H1 (cell line): Measurements from ENCODE around the gene ARPC2. TPM values are rescaled to one million over a fixed set of nuclear protein-coding genes. Genes with fewer than 3 reads are reported as not detected.

Experiments used
- CTCF ChIA-PET: fragments of 300-600 bp; sonication (Branson Sonifier 250); formaldehyde crosslinking; loops from one replicate; lab custom pipeline; 2021; ENCODE audit not compliant: partially characterized antibody; lab: Charles Lee
- POLR2A ChIA-PET: fragments of 300-600 bp; sonication (Branson Sonifier 250); formaldehyde crosslinking; loops from one replicate; lab custom pipeline; 2021; ENCODE audit warnings: inconsistent platforms; ENCODE audit not compliant: partially characterized antibody; lab: Charles Lee
- DNase-seq, 2 experiments: peaks; one replicate each; pipeline versions ENCODE4 v3.0.0 to v3.0.0-alpha.2; 2010 to 2022; ENCODE audit warnings: low spot score in 2 of 2, low read depth in 1 of 2, mixed read lengths in 1 of 2
- FAIRE-seq: peaks from 2 replicates; lab custom pipeline; 2011; peaks lifted over from hg19 to GRCh38; lab: Jason Lieb, UNC
- H2AFZ ChIP-seq: 2 replicates; pipeline ENCODE4 v1.8.1; 2012; ENCODE audit warnings: low read length, inconsistent platforms
- H2AK5ac ChIP-seq: 2 replicates; pipeline ENCODE4 v1.6.1; 2013; ENCODE audit warnings: low read depth, low read length
- H2BK120ac ChIP-seq: replicated peaks from 2 replicates; pipeline ENCODE3; 2013; ENCODE audit warnings: low read depth, low read length, inconsistent platforms
- H2BK12ac ChIP-seq: 2 replicates; pipeline ENCODE4 v1.6.1; 2013; ENCODE audit warnings: low read depth, low read length
- H2BK15ac ChIP-seq: 2 replicates; pipeline ENCODE4 v1.6.1; 2013; ENCODE audit warnings: low read length
- H2BK20ac ChIP-seq: 2 replicates; pipeline ENCODE4 v1.6.1; 2013; ENCODE audit warnings: low read length
- H2BK5ac ChIP-seq: 2 replicates; pipeline ENCODE4 v1.6.1; 2013; ENCODE audit warnings: low read depth, low read length
- H3K14ac ChIP-seq: 2 replicates; pipeline ENCODE4 v1.6.1; 2013; ENCODE audit warnings: inconsistent platforms; ENCODE audit not compliant: insufficient read length
- H3K18ac ChIP-seq: 2 replicates; pipeline ENCODE4 v1.6.1; 2013; ENCODE audit warnings: low read length; ENCODE audit errors: extremely low read depth
- H3K23ac ChIP-seq: 2 replicates; pipeline ENCODE4 v1.6.1; 2013; ENCODE audit warnings: inconsistent platforms; ENCODE audit not compliant: insufficient read length
- H3K23me2 ChIP-seq: 2 replicates; pipeline ENCODE4 v1.6.1; 2013; ENCODE audit warnings: low read depth, low read length
- H3K27ac ChIP-seq: 2 replicates; pipeline ENCODE4 v1.6.1; 2011; ENCODE audit warnings: low read depth, low read length, inconsistent platforms
- H3K27me3 ChIP-seq, 4 experiments: replicated peaks in 1 of 4; 1 replicate in 1 of 4; 2 replicates in 3 of 4; pipeline versions ENCODE4 v1.6.1 to v1.8.1; 2011 to 2013; ENCODE audit warnings: low read length in 3 of 4, mild to moderate bottlenecking in 3 of 4, inconsistent platforms in 2 of 4, mixed read lengths in 2 of 4, moderate library complexity in 1 of 4; ENCODE audit not compliant: control insufficient read depth in 3 of 4, insufficient read depth in 3 of 4; ENCODE audit errors: extremely low read depth in 1 of 4
- H3K36me3 ChIP-seq, 4 experiments: 2 replicates each; pipeline versions ENCODE4 v1.6.1 to v1.8.1; 2011 to 2013; ENCODE audit warnings: mild to moderate bottlenecking in 4 of 4, low read length in 3 of 4, moderate library complexity in 2 of 4, control low read depth in 1 of 4, inconsistent platforms in 1 of 4; ENCODE audit not compliant: insufficient read depth in 4 of 4, control insufficient read depth in 2 of 4
- H3K4ac ChIP-seq: replicated peaks from 2 replicates; pipeline ENCODE3; 2013; ENCODE audit warnings: low read length, low read depth, mixed read lengths, inconsistent platforms; ENCODE audit not compliant: insufficient read length
- H3K4me1 ChIP-seq, 4 experiments: replicated peaks in 1 of 4; 1 replicate in 1 of 4; 2 replicates in 3 of 4; pipeline versions ENCODE4 v1.6.1 to v1.8.1; 2011 to 2013; ENCODE audit warnings: low read length in 3 of 4, inconsistent platforms in 2 of 4, mixed read lengths in 1 of 4; ENCODE audit not compliant: insufficient read depth in 4 of 4, control insufficient read depth in 3 of 4
- H3K4me2 ChIP-seq, 2 experiments: 2 replicates each; pipeline versions ENCODE4 v1.6.1 to v1.8.1; 2011 to 2013; ENCODE audit warnings: low read depth in 2 of 2, low read length in 2 of 2, control low read depth in 1 of 2, inconsistent platforms in 1 of 2, mild to moderate bottlenecking in 1 of 2; ENCODE audit not compliant: insufficient read depth in 1 of 2
- H3K4me3 ChIP-seq, 4 experiments: fragments of 200-600, 300-600 bp in 1 of 4; sonication (generic), shearing (Covaris generic), sonication (Bioruptor Twin) in 1 of 4; 2 replicates each; pipeline versions ENCODE4 v1.5.1 to v1.8.1; 2011 to 2016; ENCODE audit warnings: low read length in 4 of 4, low read depth in 3 of 4, control low read depth in 2 of 4, inconsistent platforms in 2 of 4, mild to moderate bottlenecking in 2 of 4, mixed read lengths in 1 of 4, moderate library complexity in 1 of 4; ENCODE audit not compliant: insufficient read depth in 2 of 4; ENCODE audit errors: extremely low read depth in 1 of 4
- H3K56ac ChIP-seq: replicated peaks from 2 replicates; pipeline ENCODE3; 2013; ENCODE audit warnings: low read depth, mild to moderate bottlenecking, mixed read lengths, low read length, inconsistent platforms; ENCODE audit not compliant: insufficient read length
- H3K79me1 ChIP-seq: 2 replicates; pipeline ENCODE4 v1.6.1; 2013; ENCODE audit warnings: low read depth, low read length, control low read depth
- H3K79me2 ChIP-seq, 2 experiments: 2 replicates each; pipeline versions ENCODE4 v1.6.1 to v1.8.1; 2012 to 2013; ENCODE audit warnings: low read length in 2 of 2, mild to moderate bottlenecking in 2 of 2, inconsistent platforms in 1 of 2; ENCODE audit not compliant: insufficient read depth in 2 of 2, control insufficient read depth in 1 of 2
- H3K9ac ChIP-seq, 4 experiments: replicated peaks in 1 of 4; 1 replicate in 1 of 4; 2 replicates in 3 of 4; pipeline versions ENCODE4 v1.6.1 to v1.8.1; 2011 to 2013; ENCODE audit warnings: low read depth in 3 of 4, low read length in 3 of 4, control low read depth in 2 of 4, mild to moderate bottlenecking in 2 of 4, moderate library complexity in 2 of 4, inconsistent platforms in 1 of 4; ENCODE audit errors: extremely low read depth in 1 of 4
- H3K9me3 ChIP-seq, 2 experiments: 2 replicates each; pipeline versions ENCODE4 v1.6.1 to v1.8.1; 2012 to 2013; ENCODE audit warnings: mild to moderate bottlenecking in 2 of 2, moderate library complexity in 2 of 2, control low read depth in 1 of 2, inconsistent platforms in 1 of 2, low read depth in 1 of 2, low read length in 1 of 2, mixed read lengths in 1 of 2; ENCODE audit not compliant: insufficient read depth in 2 of 2
- H4K20me1 ChIP-seq, 2 experiments: replicated peaks in 1 of 2; 2 replicates each; pipeline versions ENCODE3 to v1.8.1; 2011 to 2013; ENCODE audit warnings: inconsistent platforms in 2 of 2, low read length in 2 of 2, mild to moderate bottlenecking in 1 of 2; ENCODE audit not compliant: insufficient read depth in 2 of 2, control insufficient read depth in 1 of 2
- H4K5ac ChIP-seq: 2 replicates; pipeline ENCODE4 v1.6.1; 2013; ENCODE audit warnings: low read length, low read depth, mixed read lengths, inconsistent platforms; ENCODE audit not compliant: insufficient read length
- H4K8ac ChIP-seq: 2 replicates; pipeline ENCODE4 v1.8.0; 2013; ENCODE audit warnings: mild to moderate bottlenecking, moderate library complexity, low read length, inconsistent platforms; ENCODE audit not compliant: insufficient read depth; ENCODE audit errors: extremely low read depth
- H4K91ac ChIP-seq: replicated peaks from 2 replicates; pipeline ENCODE3; 2013; ENCODE audit warnings: low read length, mixed read lengths, inconsistent platforms; ENCODE audit not compliant: insufficient read length
- CBX8 ChIP-seq: fragments of 300-800, 300-1000 bp; sonication (generic); IDR thresholded peaks from 2 replicates; pipeline ENCODE4 v1.7.1; 2016; ENCODE audit warnings: low read depth, low read length, borderline replicate concordance
- CHD2 ChIP-seq: IDR thresholded peaks from 2 replicates; pipeline ENCODE4 v1.6.1; 2012; ENCODE audit warnings: low read length, improper control_type of control experiment
- EP300 ChIP-seq, 2 experiments: IDR thresholded peaks; 1 replicate in 1 of 2; 2 replicates in 1 of 2; pipeline ENCODE4 v1.6.1; 2011 to 2012; ENCODE audit warnings: low read depth in 2 of 2, low read length in 2 of 2, mild to moderate bottlenecking in 2 of 2, borderline replicate concordance in 1 of 2, inconsistent platforms in 1 of 2, moderate library complexity in 1 of 2
- EZH2 ChIP-seq: fragments of 200-600 bp; sonication (generic); IDR thresholded peaks from 2 replicates; pipeline ENCODE4 v1.7.1; 2012; ENCODE audit warnings: low read depth, mild to moderate bottlenecking, moderate library complexity, low read length, inconsistent platforms; ENCODE audit not compliant: severe bottlenecking
- GTF2F1 ChIP-seq: IDR thresholded peaks from 2 replicates; pipeline ENCODE4 v1.6.1; 2012; ENCODE audit warnings: low read depth, low read length, improper control_type of control experiment, borderline replicate concordance
- MAFK ChIP-seq: IDR thresholded peaks from 2 replicates; pipeline ENCODE4 v1.6.1; 2012; ENCODE audit warnings: low read depth, mild to moderate bottlenecking, improper control_type of control experiment, low read length
- RXRA ChIP-seq: IDR thresholded peaks from 2 replicates; pipeline ENCODE4 v1.6.1; 2011; ENCODE audit warnings: low read depth, mild to moderate bottlenecking, low read length, moderate library complexity; ENCODE audit not compliant: insufficient read depth
- TAF1 ChIP-seq: IDR thresholded peaks from 2 replicates; pipeline ENCODE4 v1.6.1; 2011; ENCODE audit warnings: mild to moderate bottlenecking, low read depth, low read length
- USF2 ChIP-seq: IDR thresholded peaks from 2 replicates; pipeline ENCODE4 v1.6.1; 2011; ENCODE audit warnings: low read length, improper control_type of control experiment
- WGBS, 2 experiments: shearing (Covaris generic) in 1 of 2; methylation state at CpG; one replicate each; pipeline versions ENCODE4 v1.1.6 to v1.1.7; 2013 to 2015; ENCODE audit warnings: low lambda C conversion rate in 2 of 2, mixed read lengths in 2 of 2, inconsistent platforms in 1 of 2, low coverage in 1 of 2, missing lambda C conversion rate in 1 of 2; ENCODE audit not compliant: insufficient replicate concordance in 2 of 2, insufficient coverage in 1 of 2, insufficient read length in 1 of 2; ENCODE audit errors: extremely low coverage in 1 of 2, missing lambda C conversion rate in 1 of 2; 5-methylcytosine and 5-hydroxymethylcytosine counted together
- polyA plus RNA-seq, 7 experiments: library from polyadenylated mRNA; depleted of rRNA in 3 of 7; stranded (reverse) in 5 of 7; unstranded in 2 of 7; fragments of >200 nt in 5 of 7; fragments of 200-250 nt in 2 of 7; gene quantifications; 1 replicate in 5 of 7; 2 replicates in 1 of 7; 4 replicates in 1 of 7; pipeline versions ENCODE4 v1.2.1 to v1.2.3, GENCODE V29; 2011 to 2013; ENCODE audit warnings: missing spikeins in 2 of 7, mixed read lengths in 2 of 7
- total RNA-seq: library from RNA; stranded (reverse); fragmentation: NEBNext Ultra II Directional; extraction: Animal tissue kit (Norgen Biotek cat#: 25700); gene quantifications from 2 replicates; pipeline ENCODE4 v1.2.1, GENCODE V29; 2021

The ARPC2 gene
- total and polyA plus RNA-seq, 2 of the 8 experiments (the other 6 are each of a cell fraction or from before 2014, with no cell fraction given) = 174 to 195 TPM

- Histone ChIP-seq H2BK15ac (no peak overlapping the region), H3K9me3 (no peaks in the 10 kb centered on the region), H3K9ac (no peak overlapping the region), H3K36me3 (no peaks in the 10 kb centered on the region), H2BK5ac (no peak overlapping the region), H3K4me3 (no peak overlapping the region), H3K27ac (no peak overlapping the region), H3K79me1 (no peaks in the 10 kb centered on the region), H4K5ac (no peak overlapping the region), H2BK120ac (no peak overlapping the region), H3K4me2 (no peak overlapping the region), H2BK12ac (no peak overlapping the region), H3K27me3 (no peaks in the 10 kb centered on the region), H3K18ac (no peak overlapping the region), H4K91ac (peak overlapping the region; percentile 58), H3K4ac (no peak overlapping the region), H3K56ac (no peak overlapping the region), H3K23me2 (no peaks in the 10 kb centered on the region), H2AFZ (peak overlapping the region; percentile 100), H2AK5ac (no peak overlapping the region), H3K14ac (no peak overlapping the region), H4K20me1 (no peaks in the 10 kb centered on the region), H3K4me1 (peaks cover 0 to 4% (median 0%) of the 10 kb centered on the region in 4 experiments; a peak in 1 of 7 replicates), H3K23ac (no peak overlapping the region), H4K8ac (no peak overlapping the region), H3K79me2 (no peaks in the 10 kb centered on the region), H2BK20ac (no peak overlapping the region)
- DNase-seq (no peak), FAIRE-seq (no peak)
- ChIA-PET POLR2A (no interaction called here), CTCF (interaction anchor here (0.8 to 2.4 kb wide), 8 partner anchors 15 to 71 kb away, joined by 3 to 8 read pairs (median 4); no protein-coding TSS in a partner anchor)
- TF ChIP-seq CHD2 (no peak), CBX8 (no peak), GTF2F1 (no peak), TAF1 (no peak), RXRA (no peak), EZH2 (no peak), EP300 (IDR thresholded peaks at IDR 0.05; ENCODE audit: borderline replicate concordance in 1 of 2, low read depth in 2 of 2, low read length in 2 of 2) (no peak), MAFK (no peak), USF2 (no peak)
- 92% methylated on average over 1 of the region's 1 CpG; no CpG with 5 or more reads in 1 of the 2 experiments for WGBS, 2 experiments
Measured at GRCh38 chr2:218186876-218187275, 30.1 kb upstream of the ARPC2 start.
